GM13977 (cell line): ENCODE measurements around the gene S100A2.
A peak's percentile ranks its signal among the peaks of the same experiment; 100 is the strongest.

Experiments
- DNase-seq: peaks from one replicate; pipeline ENCODE4 v3.0.0; 2012; ENCODE audit warnings: low spot score
- in situ Hi-C: fragments of 300-500 bp; cut with MboI; formaldehyde crosslinking; loops from one replicate; pipeline ENCODE4 v1.12.0; 2022; ENCODE audit warnings: low sequenced_read_pairs, low pct_unique_long_range_greater_than_20kb, mixed read lengths, inconsistent platforms; ENCODE audit not compliant: unreplicated experiment
- TF ChIP-seq, protein P1 (sequence below): IDR thresholded peaks from 2 replicates; pipeline ENCODE4 v1.5.1; 2012; ENCODE audit warnings: mild to moderate bottlenecking, control low read depth; ENCODE audit not compliant: insufficient read depth; ENCODE audit errors: extremely low read depth, missing control alignments

Gene S100A2

GRCh38 chr1:153547560-153548551 is 17.8 kb downstream of the S100A2 start:
- no peak for DNase-seq
- in situ Hi-C loops, result no loop called here
- TF ChIP-seq, protein P1, sequence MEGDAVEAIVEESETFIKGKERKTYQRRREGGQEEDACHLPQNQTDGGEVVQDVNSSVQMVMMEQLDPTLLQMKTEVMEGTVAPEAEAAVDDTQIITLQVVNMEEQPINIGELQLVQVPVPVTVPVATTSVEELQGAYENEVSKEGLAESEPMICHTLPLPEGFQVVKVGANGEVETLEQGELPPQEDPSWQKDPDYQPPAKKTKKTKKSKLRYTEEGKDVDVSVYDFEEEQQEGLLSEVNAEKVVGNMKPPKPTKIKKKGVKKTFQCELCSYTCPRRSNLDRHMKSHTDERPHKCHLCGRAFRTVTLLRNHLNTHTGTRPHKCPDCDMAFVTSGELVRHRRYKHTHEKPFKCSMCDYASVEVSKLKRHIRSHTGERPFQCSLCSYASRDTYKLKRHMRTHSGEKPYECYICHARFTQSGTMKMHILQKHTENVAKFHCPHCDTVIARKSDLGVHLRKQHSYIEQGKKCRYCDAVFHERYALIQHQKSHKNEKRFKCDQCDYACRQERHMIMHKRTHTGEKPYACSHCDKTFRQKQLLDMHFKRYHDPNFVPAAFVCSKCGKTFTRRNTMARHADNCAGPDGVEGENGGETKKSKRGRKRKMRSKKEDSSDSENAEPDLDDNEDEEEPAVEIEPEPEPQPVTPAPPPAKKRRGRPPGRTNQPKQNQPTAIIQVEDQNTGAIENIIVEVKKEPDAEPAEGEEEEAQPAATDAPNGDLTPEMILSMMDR, result no peak

GRCh38 chr1:153546796-153547559 is 18.7 kb downstream of the S100A2 start:
- in situ Hi-C loops, result no loop called here
- no peak for DNase-seq
- TF ChIP-seq, protein P1, result no peak

- in situ Hi-C loops, result no loop called here
- TF ChIP-seq, protein P1, result no peak
- DNase-seq, result no peak
Measured at GRCh38 chr1:153546371-153546770, 19.3 kb downstream of the S100A2 start.

DNA sequence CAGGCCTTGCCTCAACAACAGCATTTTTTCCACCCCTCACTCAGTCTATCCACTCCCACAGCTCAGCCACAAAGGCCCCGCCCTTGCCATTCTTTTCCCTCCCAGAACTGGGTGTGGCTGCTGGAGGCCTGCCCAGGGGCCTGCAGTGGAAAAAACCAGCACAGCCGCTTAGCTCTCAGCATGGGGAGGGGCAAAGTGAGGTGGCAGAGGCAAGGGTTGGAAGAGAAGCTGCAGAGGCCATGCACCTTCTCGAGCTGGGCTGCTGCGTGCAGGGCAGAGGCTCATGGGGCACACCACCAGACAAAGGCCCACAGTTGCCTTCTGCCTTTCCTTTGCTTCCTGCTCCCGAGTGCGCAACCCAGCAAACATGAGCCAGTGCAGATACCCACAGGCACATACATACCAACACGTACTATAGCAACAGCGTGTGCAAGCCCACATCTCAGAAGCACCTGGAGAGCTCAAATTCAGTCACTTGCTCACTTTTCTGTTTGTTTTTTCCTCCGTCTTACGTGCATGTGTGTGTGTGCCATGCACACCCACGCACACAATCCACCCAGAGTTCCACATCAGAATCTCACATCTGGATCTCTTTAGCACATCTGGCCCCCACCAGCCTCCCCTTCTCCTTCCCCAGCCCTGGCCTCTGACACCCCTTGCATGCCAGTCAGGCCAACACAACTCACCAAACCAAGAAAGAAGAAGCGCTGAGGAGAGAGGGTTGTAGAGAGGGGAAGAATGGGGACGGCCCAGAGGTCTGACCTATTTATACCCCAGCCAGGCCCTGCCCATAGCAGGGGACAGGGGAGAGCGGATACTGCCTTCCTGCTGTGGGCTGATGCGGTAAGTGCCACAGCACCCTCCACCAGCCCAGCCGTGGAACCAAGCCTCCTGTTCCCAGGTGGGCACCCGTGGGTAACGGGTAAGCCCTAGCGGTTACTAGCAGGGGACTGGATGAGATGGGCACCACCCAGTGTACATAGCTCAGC is 20.3 kb downstream of the S100A2 start, which contains the start of gene S100A4:
S100A4 (minus strand) TSS at position 740 of the 989 bp plus-strand sequence. CDS start 1,012 bp downstream, outside the sequence.
- TF ChIP-seq, protein P1, result no peak
- DNase-seq, result peak; percentile 74
- in situ Hi-C loops, result no loop called here

GRCh38 chr1:153544453-153545066 is 21.1 kb downstream of the S100A2 start:
- TF ChIP-seq, protein P1, result no peak
- in situ Hi-C loops, result no loop called here
- no peak for DNase-seq
